Cardiac fibroblast (primary cell): Measurements from ENCODE around the gene TOMM40L.

Source experiments
- DNase-seq, 2 donors: peaks; one replicate each; pipeline versions ENCODE4 v3.0.0 to v3.0.0-alpha.2; 2010; ENCODE audit warnings: low read depth in 2 of 2
- H3K4me3 ChIP-seq, 2 donors: replicated peaks in 1 of 2; 1 replicate in 1 of 2; 2 replicates in 1 of 2; pipeline ENCODE4 v1.5.1; 2011; ENCODE audit warnings: low read depth in 2 of 2, low read length in 2 of 2, mild to moderate bottlenecking in 2 of 2, moderate library complexity in 1 of 2
- CTCF ChIP-seq: IDR thresholded peaks from one replicate; pipeline ENCODE4 v1.5.1; 2011; ENCODE audit warnings: low read depth, mild to moderate bottlenecking, low read length, inconsistent platforms

Gene TOMM40L

GRCh38 chr1:161200421-161200991 is 25.4 kb upstream of the TOMM40L start:
- DNase-seq = peak in 1 of 2 donors; percentile 61
- H3K4me3 ChIP-seq = no peak overlapping the region
- no peak for TF ChIP-seq CTCF

- DNase-seq = peak; percentile 96 to 97
- peak overlapping the region; percentile 81 to 92 for H3K4me3 ChIP-seq
- TF ChIP-seq CTCF = no peak
These were observed 24.6 kb upstream of the TOMM40L start for GRCh38 chr1:161200992-161201835.

- H3K4me3 ChIP-seq = peak within 1 kb of the TSS; percentile 81 to 92
- DNase-seq = peak; percentile 99 to 100
- peak; percentile 19 for TF ChIP-seq CTCF
These were observed 23.8 kb upstream of the TOMM40L start, which contains the start of gene NDUFS2 for GRCh38 chr1:161201836-161202712. Gene NDUFS2, plus strand, starts transcription at chr1:161202367. Its CDS starts 19 bp downstream, at chr1:161202386.

GRCh38 chr1:161206411-161207140 is 19.3 kb upstream of the TOMM40L start:
- DNase-seq = peak; percentile 87 to 91
- H3K4me3 ChIP-seq = no peak overlapping the region
- no peak for TF ChIP-seq CTCF

GRCh38 chr1:161207173-161207572 is 18.7 kb upstream of the TOMM40L start:
- H3K4me3 ChIP-seq = peak overlapping the region in 1 of 2 donors; percentile 22
- DNase-seq = peak; percentile 94 to 95
- TF ChIP-seq CTCF = no peak
